ENCODE data around the gene CCNJ.

GRCh38 chr10:96073722-96074121, 30.3 kb downstream of the CCNJ start:
- TF ChIP-seq CTCF (conservative IDR thresholded peaks at IDR 0.05; ENCODE audit: low read depth, low read length) (no peak), EZH2 (IDR thresholded peaks at IDR 0.05; ENCODE audit: low read length, unreplicated experiment) (no peak), EZH2phosphoT487 (IDR thresholded peaks at IDR 0.05; ENCODE audit: borderline replicate concordance, low read length) (no peak)

Measured in PC-3 (cell line).